ENCODE data around the gene TGFBR3. TPM values are rescaled to one million over a fixed set of nuclear protein-coding genes. Genes with fewer than 3 reads are reported as not detected.
A peak's percentile ranks its signal among the peaks of the same experiment; 100 is the strongest.

The TGFBR3 gene
- total and polyA plus RNA-seq, 2 of the 13 experiments (the other 11 are each of a cell fraction or from before 2014, with no cell fraction given): 76.5 to 195 TPM

DNA sequence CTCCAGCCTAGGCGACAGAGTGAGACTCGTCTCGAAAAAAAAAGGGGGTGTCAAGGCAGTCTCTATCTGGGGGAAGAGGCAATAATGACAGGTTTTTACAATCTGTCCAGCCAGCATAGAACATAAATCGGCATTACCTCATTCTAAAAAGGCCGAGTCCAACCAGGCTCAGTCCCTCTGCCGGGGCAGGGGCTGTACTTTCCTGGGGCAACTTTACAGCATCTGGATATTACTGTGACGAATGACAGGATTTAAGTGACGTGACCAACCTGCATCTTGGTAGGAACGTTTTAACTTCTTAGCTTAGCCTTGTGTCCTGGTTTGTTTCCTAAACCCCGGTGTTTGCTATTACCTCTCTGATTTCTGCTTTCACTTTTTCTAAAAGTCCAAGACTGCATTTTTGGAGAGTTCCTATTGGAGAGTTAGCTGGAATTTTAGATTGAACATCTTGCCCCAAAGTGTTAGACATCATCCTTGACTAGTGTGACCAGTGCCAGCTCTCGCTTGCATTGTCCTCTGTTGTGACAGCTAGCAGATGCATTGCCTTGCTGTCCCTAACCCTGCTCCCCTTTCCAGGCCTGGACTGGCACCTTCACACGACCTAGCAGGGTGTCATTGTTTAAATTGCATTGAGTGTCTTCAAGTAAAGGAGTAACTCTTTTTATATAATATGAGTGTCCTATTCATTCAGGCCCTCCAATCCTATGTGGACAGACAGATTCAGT is 96.5 kb downstream of the TGFBR3 start:
- peaks cover 14 to 73% of the 10 kb centered on the region in 2 experiments for H3K36me3 ChIP-seq (replicated peaks in 1 of 2; ENCODE audit: control insufficient read depth in 1 of 2, insufficient read depth in 2 of 2, low read length in 2 of 2)
- H3K27me3 ChIP-seq (ENCODE audit: control insufficient read depth in 1 of 2, insufficient read depth in 2 of 2, low read length in 2 of 2): no peaks in the 10 kb centered on the region
- peaks cover 5% of the 10 kb centered on the region; the same call in 1 of the 2 replicates for H4K20me1 ChIP-seq (ENCODE audit: insufficient read depth, low read length)
- no peak overlapping the region for H3K9ac ChIP-seq (ENCODE audit: insufficient read depth, low read depth, low read length)
- H3K4me3 ChIP-seq (replicated peaks in 1 of 3; ENCODE audit: insufficient read depth in 1 of 3, low read depth in 2 of 3, low read length in 3 of 3): no peak overlapping the region
- H3K4me1 ChIP-seq (ENCODE audit: insufficient read depth, low read length): peaks cover 41% of the 10 kb centered on the region
- H3K4me2 ChIP-seq (ENCODE audit: low read depth, low read length): no peak overlapping the region
- peaks cover 43% of the 10 kb centered on the region for H3K79me2 ChIP-seq (ENCODE audit: insufficient read depth, low read length)
- H2AFZ ChIP-seq (ENCODE audit: low read length): no peak overlapping the region
- TF ChIP-seq, protein P1, sequence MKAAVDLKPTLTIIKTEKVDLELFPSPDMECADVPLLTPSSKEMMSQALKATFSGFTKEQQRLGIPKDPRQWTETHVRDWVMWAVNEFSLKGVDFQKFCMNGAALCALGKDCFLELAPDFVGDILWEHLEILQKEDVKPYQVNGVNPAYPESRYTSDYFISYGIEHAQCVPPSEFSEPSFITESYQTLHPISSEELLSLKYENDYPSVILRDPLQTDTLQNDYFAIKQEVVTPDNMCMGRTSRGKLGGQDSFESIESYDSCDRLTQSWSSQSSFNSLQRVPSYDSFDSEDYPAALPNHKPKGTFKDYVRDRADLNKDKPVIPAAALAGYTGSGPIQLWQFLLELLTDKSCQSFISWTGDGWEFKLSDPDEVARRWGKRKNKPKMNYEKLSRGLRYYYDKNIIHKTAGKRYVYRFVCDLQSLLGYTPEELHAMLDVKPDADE (CRISPR knock-in tag; IDR thresholded peaks at IDR 0.05): no peak
- TF ChIP-seq HOXD1 (CRISPR knock-in tag; IDR thresholded peaks at IDR 0.05): no peak
- no peak for TF ChIP-seq ZFYVE20 (CRISPR knock-in tag; IDR thresholded peaks at IDR 0.05; ENCODE audit: borderline replicate concordance, low read depth)
- no peak for TF ChIP-seq PCBP2 (optimal IDR thresholded peaks at IDR 0.05; ENCODE audit: low read depth, low read length, poor library complexity, severe bottlenecking)
- TF ChIP-seq ZBTB21 (CRISPR knock-in tag; IDR thresholded peaks at IDR 0.05): no peak
- no peak for TF ChIP-seq ZNF782 (CRISPR knock-in tag; IDR thresholded peaks at IDR 0.05; ENCODE audit: borderline replicate concordance)
- TF ChIP-seq ADNP (CRISPR knock-in tag; IDR thresholded peaks at IDR 0.05): no peak
- no peak for TF ChIP-seq ZBTB3 (CRISPR knock-in tag; IDR thresholded peaks at IDR 0.05; ENCODE audit: borderline replicate concordance, low read depth)
- no peak for TF ChIP-seq TBX2 (CRISPR knock-in tag; IDR thresholded peaks at IDR 0.05; ENCODE audit: borderline replicate concordance)
- no peak for TF ChIP-seq ZNF232 (CRISPR knock-in tag; IDR thresholded peaks at IDR 0.05; ENCODE audit: borderline replicate concordance)
- no peak for TF ChIP-seq NR2F6 (IDR thresholded peaks at IDR 0.05)
- no peak for TF ChIP-seq NR2F6 (CRISPR knock-in tag; IDR thresholded peaks at IDR 0.05)
- no peak for TF ChIP-seq CENPX (CRISPR knock-in tag; IDR thresholded peaks at IDR 0.05)
- no peak for TF ChIP-seq TCF12 (IDR thresholded peaks at IDR 0.05)
- TF ChIP-seq TCF12 (CRISPR knock-in tag; IDR thresholded peaks at IDR 0.05): no peak
- TF ChIP-seq ZNF572 (CRISPR knock-in tag; IDR thresholded peaks at IDR 0.05): no peak
- TSS peak; percentile 17 for BruUV-seq (replicated peaks)
- no peak for FAIRE-seq
- ChIA-PET POLR2A (no interaction called here), CTCF (ENCODE audit: low intra/inter-chr PET ratio, low total read pairs) (no interaction called here)
- H3K27ac ChIP-seq (ENCODE audit: extremely low read length, insufficient read depth, low read length): no peak overlapping the region
- in situ Hi-C loops (cut with HindIII; ENCODE audit: extremely low pct_ligation_motif_present, low pct_unique_long_range_greater_than_20kb): no loop called here
- 96% methylated on average over 11 of the region's 12 CpGs for WGBS (ENCODE audit: low lambda C conversion rate)
- H3K9me3 ChIP-seq (ENCODE audit: low read length): no peaks in the 10 kb centered on the region
- ATAC-seq: no peak
- intact Hi-C loops (cut with micrococcal nuclease; ENCODE audit: unreplicated experiment): no loop called here
- DNase-seq (ENCODE audit: low spot score): no peak
